H1 (cell line): ENCODE data around the gene TMEM229B. TPM values are rescaled to one million over a fixed set of nuclear protein-coding genes. Genes with fewer than 3 reads are reported as not detected.

Source experiments
- CTCF ChIA-PET: fragments of 300-600 bp; sonication (Branson Sonifier 250); formaldehyde crosslinking; loops from one replicate; lab custom pipeline; 2021; ENCODE audit not compliant: partially characterized antibody; lab: Charles Lee
- POLR2A ChIA-PET: fragments of 300-600 bp; sonication (Branson Sonifier 250); formaldehyde crosslinking; loops from one replicate; lab custom pipeline; 2021; ENCODE audit warnings: inconsistent platforms; ENCODE audit not compliant: partially characterized antibody; lab: Charles Lee
- DNase-seq, 2 experiments: peaks; one replicate each; pipeline versions ENCODE4 v3.0.0 to v3.0.0-alpha.2; 2010 to 2022; ENCODE audit warnings: low spot score in 2 of 2, low read depth in 1 of 2, mixed read lengths in 1 of 2
- FAIRE-seq: peaks from 2 replicates; lab custom pipeline; 2011; peaks lifted over from hg19 to GRCh38; lab: Jason Lieb, UNC
- H2AFZ ChIP-seq: 2 replicates; pipeline ENCODE4 v1.8.1; 2012; ENCODE audit warnings: low read length, inconsistent platforms
- H2AK5ac ChIP-seq: 2 replicates; pipeline ENCODE4 v1.6.1; 2013; ENCODE audit warnings: low read depth, low read length
- H2BK120ac ChIP-seq: replicated peaks from 2 replicates; pipeline ENCODE3; 2013; ENCODE audit warnings: low read depth, low read length, inconsistent platforms
- H2BK12ac ChIP-seq: 2 replicates; pipeline ENCODE4 v1.6.1; 2013; ENCODE audit warnings: low read depth, low read length
- H2BK15ac ChIP-seq: 2 replicates; pipeline ENCODE4 v1.6.1; 2013; ENCODE audit warnings: low read length
- H2BK20ac ChIP-seq: 2 replicates; pipeline ENCODE4 v1.6.1; 2013; ENCODE audit warnings: low read length
- H2BK5ac ChIP-seq: 2 replicates; pipeline ENCODE4 v1.6.1; 2013; ENCODE audit warnings: low read depth, low read length
- H3K14ac ChIP-seq: 2 replicates; pipeline ENCODE4 v1.6.1; 2013; ENCODE audit warnings: inconsistent platforms; ENCODE audit not compliant: insufficient read length
- H3K18ac ChIP-seq: 2 replicates; pipeline ENCODE4 v1.6.1; 2013; ENCODE audit warnings: low read length; ENCODE audit errors: extremely low read depth
- H3K23ac ChIP-seq: 2 replicates; pipeline ENCODE4 v1.6.1; 2013; ENCODE audit warnings: inconsistent platforms; ENCODE audit not compliant: insufficient read length
- H3K23me2 ChIP-seq: 2 replicates; pipeline ENCODE4 v1.6.1; 2013; ENCODE audit warnings: low read depth, low read length
- H3K27ac ChIP-seq: 2 replicates; pipeline ENCODE4 v1.6.1; 2011; ENCODE audit warnings: low read depth, low read length, inconsistent platforms
- H3K27me3 ChIP-seq, 4 experiments: replicated peaks in 1 of 4; 1 replicate in 1 of 4; 2 replicates in 3 of 4; pipeline versions ENCODE4 v1.6.1 to v1.8.1; 2011 to 2013; ENCODE audit warnings: low read length in 3 of 4, mild to moderate bottlenecking in 3 of 4, inconsistent platforms in 2 of 4, mixed read lengths in 2 of 4, moderate library complexity in 1 of 4; ENCODE audit not compliant: control insufficient read depth in 3 of 4, insufficient read depth in 3 of 4; ENCODE audit errors: extremely low read depth in 1 of 4
- H3K36me3 ChIP-seq, 4 experiments: 2 replicates each; pipeline versions ENCODE4 v1.6.1 to v1.8.1; 2011 to 2013; ENCODE audit warnings: mild to moderate bottlenecking in 4 of 4, low read length in 3 of 4, moderate library complexity in 2 of 4, control low read depth in 1 of 4, inconsistent platforms in 1 of 4; ENCODE audit not compliant: insufficient read depth in 4 of 4, control insufficient read depth in 2 of 4
- H3K4ac ChIP-seq: replicated peaks from 2 replicates; pipeline ENCODE3; 2013; ENCODE audit warnings: low read length, low read depth, mixed read lengths, inconsistent platforms; ENCODE audit not compliant: insufficient read length
- H3K4me1 ChIP-seq, 4 experiments: replicated peaks in 1 of 4; 1 replicate in 1 of 4; 2 replicates in 3 of 4; pipeline versions ENCODE4 v1.6.1 to v1.8.1; 2011 to 2013; ENCODE audit warnings: low read length in 3 of 4, inconsistent platforms in 2 of 4, mixed read lengths in 1 of 4; ENCODE audit not compliant: insufficient read depth in 4 of 4, control insufficient read depth in 3 of 4
- H3K4me2 ChIP-seq, 2 experiments: 2 replicates each; pipeline versions ENCODE4 v1.6.1 to v1.8.1; 2011 to 2013; ENCODE audit warnings: low read depth in 2 of 2, low read length in 2 of 2, control low read depth in 1 of 2, inconsistent platforms in 1 of 2, mild to moderate bottlenecking in 1 of 2; ENCODE audit not compliant: insufficient read depth in 1 of 2
- H3K4me3 ChIP-seq, 4 experiments: fragments of 200-600, 300-600 bp in 1 of 4; sonication (generic), shearing (Covaris generic), sonication (Bioruptor Twin) in 1 of 4; 2 replicates each; pipeline versions ENCODE4 v1.5.1 to v1.8.1; 2011 to 2016; ENCODE audit warnings: low read length in 4 of 4, low read depth in 3 of 4, control low read depth in 2 of 4, inconsistent platforms in 2 of 4, mild to moderate bottlenecking in 2 of 4, mixed read lengths in 1 of 4, moderate library complexity in 1 of 4; ENCODE audit not compliant: insufficient read depth in 2 of 4; ENCODE audit errors: extremely low read depth in 1 of 4
- H3K56ac ChIP-seq: replicated peaks from 2 replicates; pipeline ENCODE3; 2013; ENCODE audit warnings: low read depth, mild to moderate bottlenecking, mixed read lengths, low read length, inconsistent platforms; ENCODE audit not compliant: insufficient read length
- H3K79me1 ChIP-seq: 2 replicates; pipeline ENCODE4 v1.6.1; 2013; ENCODE audit warnings: low read depth, low read length, control low read depth
- H3K79me2 ChIP-seq, 2 experiments: 2 replicates each; pipeline versions ENCODE4 v1.6.1 to v1.8.1; 2012 to 2013; ENCODE audit warnings: low read length in 2 of 2, mild to moderate bottlenecking in 2 of 2, inconsistent platforms in 1 of 2; ENCODE audit not compliant: insufficient read depth in 2 of 2, control insufficient read depth in 1 of 2
- H3K9ac ChIP-seq, 4 experiments: replicated peaks in 1 of 4; 1 replicate in 1 of 4; 2 replicates in 3 of 4; pipeline versions ENCODE4 v1.6.1 to v1.8.1; 2011 to 2013; ENCODE audit warnings: low read depth in 3 of 4, low read length in 3 of 4, control low read depth in 2 of 4, mild to moderate bottlenecking in 2 of 4, moderate library complexity in 2 of 4, inconsistent platforms in 1 of 4; ENCODE audit errors: extremely low read depth in 1 of 4
- H3K9me3 ChIP-seq, 2 experiments: 2 replicates each; pipeline versions ENCODE4 v1.6.1 to v1.8.1; 2012 to 2013; ENCODE audit warnings: mild to moderate bottlenecking in 2 of 2, moderate library complexity in 2 of 2, control low read depth in 1 of 2, inconsistent platforms in 1 of 2, low read depth in 1 of 2, low read length in 1 of 2, mixed read lengths in 1 of 2; ENCODE audit not compliant: insufficient read depth in 2 of 2
- H4K20me1 ChIP-seq, 2 experiments: replicated peaks in 1 of 2; 2 replicates each; pipeline versions ENCODE3 to v1.8.1; 2011 to 2013; ENCODE audit warnings: inconsistent platforms in 2 of 2, low read length in 2 of 2, mild to moderate bottlenecking in 1 of 2; ENCODE audit not compliant: insufficient read depth in 2 of 2, control insufficient read depth in 1 of 2
- H4K5ac ChIP-seq: 2 replicates; pipeline ENCODE4 v1.6.1; 2013; ENCODE audit warnings: low read length, low read depth, mixed read lengths, inconsistent platforms; ENCODE audit not compliant: insufficient read length
- H4K8ac ChIP-seq: 2 replicates; pipeline ENCODE4 v1.8.0; 2013; ENCODE audit warnings: mild to moderate bottlenecking, moderate library complexity, low read length, inconsistent platforms; ENCODE audit not compliant: insufficient read depth; ENCODE audit errors: extremely low read depth
- H4K91ac ChIP-seq: replicated peaks from 2 replicates; pipeline ENCODE3; 2013; ENCODE audit warnings: low read length, mixed read lengths, inconsistent platforms; ENCODE audit not compliant: insufficient read length
- EP300 ChIP-seq, 2 experiments: IDR thresholded peaks; 1 replicate in 1 of 2; 2 replicates in 1 of 2; pipeline ENCODE4 v1.6.1; 2011 to 2012; ENCODE audit warnings: low read depth in 2 of 2, low read length in 2 of 2, mild to moderate bottlenecking in 2 of 2, borderline replicate concordance in 1 of 2, inconsistent platforms in 1 of 2, moderate library complexity in 1 of 2
- JUND ChIP-seq: IDR thresholded peaks from 2 replicates; pipeline ENCODE4 v1.6.1; 2011; ENCODE audit warnings: mild to moderate bottlenecking, improper control_type of control experiment, low read length
- KDM1A ChIP-seq: fragments of 200-600, 300-600 bp; sonication (generic); IDR thresholded peaks from 2 replicates; pipeline ENCODE4 v1.7.1; 2016; ENCODE audit warnings: mild to moderate bottlenecking, low read length, borderline replicate concordance
- KDM4A ChIP-seq: IDR thresholded peaks from one replicate; pipeline ENCODE4 v1.7.1; 2012; ENCODE audit warnings: low read depth, mild to moderate bottlenecking, moderate library complexity, low read length, inconsistent platforms; ENCODE audit not compliant: severe bottlenecking
- MAX ChIP-seq: IDR thresholded peaks from 2 replicates; pipeline ENCODE4 v1.6.1; 2012; ENCODE audit warnings: inconsistent platforms
- POLR2A ChIP-seq, 2 experiments: IDR thresholded peaks; 1 replicate in 1 of 2; 2 replicates in 1 of 2; pipeline ENCODE4 v1.6.1; 2011; ENCODE audit warnings: low read depth in 2 of 2, low read length in 2 of 2, mild to moderate bottlenecking in 2 of 2; ENCODE audit errors: control extremely low read depth in 1 of 2
- SP2 ChIP-seq: IDR thresholded peaks from 2 replicates; pipeline ENCODE4 v1.6.1; 2012; ENCODE audit warnings: mild to moderate bottlenecking, low read length, inconsistent platforms
- TAF1 ChIP-seq: IDR thresholded peaks from 2 replicates; pipeline ENCODE4 v1.6.1; 2011; ENCODE audit warnings: mild to moderate bottlenecking, low read depth, low read length
- TAF7 ChIP-seq: optimal IDR thresholded peaks from 2 replicates; pipeline ENCODE3; 2011; ENCODE audit warnings: low read depth, mild to moderate bottlenecking, inconsistent platforms, low read length, moderate library complexity, borderline replicate concordance
- YY1 ChIP-seq: IDR thresholded peaks from 2 replicates; pipeline ENCODE4 v1.6.1; 2011; ENCODE audit warnings: low read depth, mild to moderate bottlenecking, low read length
- WGBS, 2 experiments: shearing (Covaris generic) in 1 of 2; methylation state at CpG; one replicate each; pipeline versions ENCODE4 v1.1.6 to v1.1.7; 2013 to 2015; ENCODE audit warnings: low lambda C conversion rate in 2 of 2, mixed read lengths in 2 of 2, inconsistent platforms in 1 of 2, low coverage in 1 of 2, missing lambda C conversion rate in 1 of 2; ENCODE audit not compliant: insufficient replicate concordance in 2 of 2, insufficient coverage in 1 of 2, insufficient read length in 1 of 2; ENCODE audit errors: extremely low coverage in 1 of 2, missing lambda C conversion rate in 1 of 2; 5-methylcytosine and 5-hydroxymethylcytosine counted together
- polyA plus RNA-seq, 7 experiments: library from polyadenylated mRNA; depleted of rRNA in 3 of 7; stranded (reverse) in 5 of 7; unstranded in 2 of 7; fragments of >200 nt in 5 of 7; fragments of 200-250 nt in 2 of 7; gene quantifications; 1 replicate in 5 of 7; 2 replicates in 1 of 7; 4 replicates in 1 of 7; pipeline versions ENCODE4 v1.2.1 to v1.2.3, GENCODE V29; 2011 to 2013; ENCODE audit warnings: missing spikeins in 2 of 7, mixed read lengths in 2 of 7
- total RNA-seq: library from RNA; stranded (reverse); fragmentation: NEBNext Ultra II Directional; extraction: Animal tissue kit (Norgen Biotek cat#: 25700); gene quantifications from 2 replicates; pipeline ENCODE4 v1.2.1, GENCODE V29; 2021

Gene TMEM229B
- total and polyA plus RNA-seq, 2 of the 8 experiments (the other 6 are each of a cell fraction or from before 2014, with no cell fraction given): 0.73 to 0.85 TPM

- no peak overlapping the region for H3K4me2 ChIP-seq
- no peaks in the 10 kb centered on the region for H3K27me3 ChIP-seq
- WGBS, 2 experiments: 87% methylated on average over 4 of the region's 4 CpGs; no CpG with 5 or more reads in 1 of the 2 experiments
Measured at GRCh38 chr14:67525389-67525788, 36.9 kb upstream of the TMEM229B start.

More at GRCh38 chr14:67525389-67525788, 36.9 kb upstream of the TMEM229B start:
- CTCF ChIA-PET: interaction anchor here (0.8 to 43.6 kb wide), 16 partner anchors 11 to 179 kb away, joined by 3 to 924 read pairs (median 18); partner anchors contain the start of gene RDH11
- no peak overlapping the region for H3K23ac ChIP-seq
- no peaks in the 10 kb centered on the region for H4K20me1 ChIP-seq
- H2AK5ac ChIP-seq: no peak overlapping the region
- TF ChIP-seq YY1 (no peak), KDM1A (no peak), POLR2A (IDR thresholded peaks at IDR 0.05; ENCODE audit: control extremely low read depth in 1 of 2, low read depth in 2 of 2, low read length in 2 of 2) (no peak), SP2 (no peak), EP300 (IDR thresholded peaks at IDR 0.05; ENCODE audit: borderline replicate concordance in 1 of 2, low read depth in 2 of 2, low read length in 2 of 2) (no peak), KDM4A (no peak), TAF1 (no peak), JUND (no peak), TAF7 (no peak), MAX (no peak)
- no peak overlapping the region for H2AFZ ChIP-seq
- no peak overlapping the region for H2BK5ac ChIP-seq
- no peak overlapping the region for H3K27ac ChIP-seq
- FAIRE-seq (no peak), DNase-seq (no peak)
- POLR2A ChIA-PET: no interaction called here
- H3K79me2 ChIP-seq: no peaks in the 10 kb centered on the region
- no peak overlapping the region for H3K18ac ChIP-seq
- H2BK20ac ChIP-seq: no peak overlapping the region
- no peak overlapping the region for H3K56ac ChIP-seq
- H3K14ac ChIP-seq: no peak overlapping the region
- no peak overlapping the region for H3K4ac ChIP-seq
- H3K4me3 ChIP-seq: no peak overlapping the region
- no peak overlapping the region for H4K5ac ChIP-seq
- no peak overlapping the region for H4K91ac ChIP-seq
- no peak overlapping the region for H4K8ac ChIP-seq
- H3K9ac ChIP-seq: no peak overlapping the region
- no peak overlapping the region for H2BK120ac ChIP-seq
- no peaks in the 10 kb centered on the region for H3K9me3 ChIP-seq
- no peak overlapping the region for H2BK12ac ChIP-seq
- no peaks in the 10 kb centered on the region for H3K23me2 ChIP-seq
- no peak overlapping the region for H2BK15ac ChIP-seq
- no peaks in the 10 kb centered on the region for H3K79me1 ChIP-seq
- H3K4me1 ChIP-seq: no peaks in the 10 kb centered on the region; a peak in 1 of 7 replicates
- H3K36me3 ChIP-seq: no peaks in the 10 kb centered on the region
